Activated T-cell treated with anti-CD3 and anti-CD28 coated beads for 24 hours (primary cell): ENCODE measurements around the gene TNNT2.

Experiments
- DNase-seq: peaks from one replicate; pipeline ENCODE4 v3.0.0-alpha.2; 2020; ENCODE audit warnings: low read depth

TNNT2 gene

DNA sequence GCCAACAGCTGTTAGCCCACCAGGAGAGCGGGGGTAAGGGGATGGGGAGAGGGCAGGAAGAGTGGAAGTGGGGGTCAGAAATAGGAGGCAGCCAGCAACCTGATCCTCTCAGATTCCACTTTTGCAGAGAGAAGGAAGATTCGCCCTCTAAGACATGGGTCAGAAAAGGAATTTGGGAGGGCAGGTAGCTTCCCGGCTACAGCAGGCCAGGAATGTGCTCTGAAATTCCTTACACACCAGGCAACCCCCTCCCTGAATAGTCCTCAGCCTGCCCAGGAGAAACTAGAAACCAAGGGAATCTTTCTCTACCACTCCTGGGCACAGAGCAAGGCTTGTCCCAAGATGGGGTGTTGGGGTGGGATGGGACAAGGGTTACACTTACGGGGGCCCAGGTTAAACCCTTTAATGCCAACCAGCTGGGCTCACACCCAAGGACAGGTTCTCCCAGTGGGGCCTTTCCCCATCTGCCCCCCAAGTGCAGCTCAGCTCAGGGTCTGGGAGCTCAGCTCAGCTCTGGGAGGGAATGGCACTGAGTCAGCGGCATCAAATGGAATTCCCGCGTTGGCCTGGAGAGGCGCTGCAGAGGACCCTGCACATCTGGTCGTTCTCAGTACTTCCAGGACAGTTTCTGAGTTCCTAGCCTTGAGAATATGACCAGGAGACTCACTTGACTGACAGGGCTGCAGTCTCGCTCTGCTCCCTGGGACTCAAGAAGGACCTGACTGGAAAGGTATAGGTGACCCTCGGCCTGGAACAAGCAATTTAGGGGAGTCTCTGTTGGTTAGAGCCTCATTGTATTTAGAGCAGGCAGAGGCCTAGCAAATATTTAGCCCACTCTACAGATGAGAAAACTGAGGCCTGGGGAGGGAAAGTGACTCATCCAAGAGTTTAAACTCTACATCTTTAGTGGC lies 761 bp downstream of the TNNT2 start:
- DNase-seq: no peak

GRCh38 chr1:201376107-201376463 lies 1.4 kb downstream of the TNNT2 start:
- no peak for DNase-seq

DNA sequence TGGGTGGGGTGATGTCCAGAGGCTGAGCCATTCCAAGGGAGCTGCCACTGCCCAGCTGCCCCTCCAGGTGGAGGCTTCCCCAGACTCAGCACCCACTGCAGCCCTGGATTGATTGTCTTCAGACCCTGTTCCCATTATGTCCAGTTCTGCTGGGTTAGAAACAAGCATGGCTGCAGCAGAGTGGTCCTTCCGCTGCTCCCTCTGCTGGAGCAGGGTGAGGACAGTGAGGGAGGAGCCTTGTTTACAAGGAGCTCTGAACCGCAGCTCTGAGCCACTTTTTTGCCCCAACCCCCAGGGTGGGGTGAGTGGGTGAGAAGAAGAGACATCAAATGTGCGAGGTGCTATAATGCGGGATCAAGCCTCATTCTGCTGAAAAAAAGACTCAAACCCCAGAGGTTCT lies 2.3 kb downstream of the TNNT2 start:
- DNase-seq: no peak

DNA sequence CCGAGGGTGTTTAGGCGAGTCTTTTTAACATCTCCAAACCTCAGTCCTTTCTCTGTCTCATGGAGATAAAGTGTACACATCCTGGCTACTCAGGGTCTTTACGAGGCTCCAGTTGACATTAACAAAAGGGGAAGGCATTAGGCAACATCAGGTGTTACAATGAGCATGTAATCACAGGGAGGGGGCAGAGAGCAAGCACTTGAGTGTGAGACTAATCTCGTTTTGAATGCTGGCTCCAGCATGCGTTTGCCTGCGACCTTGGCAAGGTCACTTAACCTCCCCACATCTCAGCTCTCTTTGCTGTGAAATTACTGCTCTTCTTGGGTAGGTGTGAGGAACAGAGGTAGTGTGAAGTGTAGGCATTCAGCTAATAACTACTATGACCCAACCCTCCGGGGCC lies 3.1 kb downstream of the TNNT2 start:
- DNase-seq: no peak

DNA sequence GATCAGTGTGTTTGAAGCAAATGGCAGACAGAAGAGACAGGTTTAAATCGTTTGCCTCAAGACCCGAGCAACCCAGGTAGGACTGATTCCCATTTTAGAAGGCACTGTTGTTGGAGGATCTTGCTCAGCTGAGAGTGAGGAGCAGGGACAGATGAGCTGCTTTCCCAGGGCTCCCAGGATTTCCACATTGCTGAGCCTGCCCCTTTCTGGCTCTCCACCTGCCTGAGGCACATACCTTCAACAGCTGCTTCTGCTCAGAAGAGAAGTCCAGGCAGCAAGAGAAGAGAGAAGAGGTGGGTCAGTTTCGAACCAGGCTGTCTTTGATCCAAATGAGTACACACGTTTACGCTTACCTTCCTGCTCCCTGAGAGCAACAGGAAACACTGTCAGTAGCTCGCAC lies 5.7 kb downstream of the TNNT2 start:
- no peak for DNase-seq

DNA sequence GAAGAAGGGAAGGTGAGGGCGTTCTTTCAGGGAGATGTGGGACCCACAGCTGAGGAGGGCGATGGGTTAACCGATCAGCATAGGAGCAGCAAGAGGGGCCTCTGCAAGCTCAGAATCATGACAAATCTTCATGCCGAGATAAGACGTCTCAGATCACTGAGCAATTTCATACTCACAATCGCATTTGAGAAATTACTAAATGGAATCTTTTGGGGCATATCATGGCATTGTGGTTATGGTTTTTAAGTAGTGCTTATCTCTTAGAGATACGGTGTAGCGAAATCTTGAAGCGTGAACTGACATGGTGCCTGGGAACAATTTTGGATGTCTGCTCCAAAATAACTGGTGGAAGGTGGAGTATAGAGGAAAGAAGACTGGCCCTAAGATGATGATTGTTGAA lies 6.2 kb downstream of the TNNT2 start:
- DNase-seq: no peak

DNA sequence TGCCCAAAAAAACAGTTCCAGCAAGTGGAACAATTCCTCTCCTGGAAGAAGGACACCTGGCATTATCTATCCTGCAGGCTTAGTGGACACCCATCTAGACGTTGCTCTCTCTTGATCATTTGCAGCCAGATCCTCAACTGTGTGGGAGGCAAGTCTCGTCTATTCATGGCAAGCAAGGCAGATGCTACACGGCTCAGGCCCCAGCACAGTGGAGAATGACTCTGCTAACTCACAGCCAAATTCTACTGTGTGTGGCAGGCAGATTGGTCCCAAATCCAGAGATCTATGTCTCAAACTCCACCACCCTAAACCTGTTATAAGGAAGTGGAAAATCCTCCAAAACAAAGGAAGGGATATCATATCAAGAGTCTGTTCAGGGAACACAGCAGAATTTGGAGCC lies 7.0 kb downstream of the TNNT2 start:
- DNase-seq: no peak

GRCh38 chr1:201369209-201369608 lies 8.3 kb downstream of the TNNT2 start:
- DNase-seq: no peak

- DNase-seq: no peak
Measured at GRCh38 chr1:201366696-201367095, 10.8 kb downstream of the TNNT2 start.

DNA sequence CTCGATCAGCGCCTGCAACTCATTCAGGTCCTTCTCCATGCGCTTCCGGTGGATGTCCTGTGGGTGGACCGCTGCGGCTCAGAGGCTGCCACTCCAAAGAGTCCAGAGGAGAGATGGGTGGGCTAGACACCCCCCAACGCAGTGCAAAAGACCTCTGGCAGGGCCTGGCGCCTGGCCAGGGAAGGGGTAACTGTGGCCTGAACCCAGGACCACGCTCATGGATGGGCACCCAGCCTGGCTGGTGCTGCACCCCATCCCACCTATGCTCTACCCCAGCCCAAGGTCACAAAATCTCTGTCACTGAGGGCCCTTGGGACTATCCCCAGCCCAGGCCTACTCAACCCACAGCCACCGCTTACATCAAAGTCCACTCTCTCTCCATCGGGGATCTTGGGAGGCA lies 12.2 kb downstream of the TNNT2 start:
- no peak for DNase-seq

DNA sequence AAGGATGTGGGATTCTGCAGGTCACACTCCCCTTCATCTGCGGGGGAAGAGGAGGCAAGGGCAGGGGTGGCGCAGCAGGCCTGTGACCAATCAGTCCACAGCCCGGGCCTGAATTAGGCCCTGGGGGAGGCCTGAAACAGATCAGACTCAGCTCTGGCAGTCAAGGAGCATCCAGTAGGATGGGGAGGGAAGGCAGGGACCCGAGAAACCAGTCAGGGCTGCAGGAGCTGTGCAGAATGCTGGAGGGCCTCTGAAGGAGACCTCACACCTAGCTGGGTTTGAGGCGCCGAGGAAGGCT lies 12.7 kb downstream of the TNNT2 start:
- no peak for DNase-seq

GRCh38 chr1:201363467-201363866 lies 14.0 kb downstream of the TNNT2 start:
- no peak for DNase-seq

DNA sequence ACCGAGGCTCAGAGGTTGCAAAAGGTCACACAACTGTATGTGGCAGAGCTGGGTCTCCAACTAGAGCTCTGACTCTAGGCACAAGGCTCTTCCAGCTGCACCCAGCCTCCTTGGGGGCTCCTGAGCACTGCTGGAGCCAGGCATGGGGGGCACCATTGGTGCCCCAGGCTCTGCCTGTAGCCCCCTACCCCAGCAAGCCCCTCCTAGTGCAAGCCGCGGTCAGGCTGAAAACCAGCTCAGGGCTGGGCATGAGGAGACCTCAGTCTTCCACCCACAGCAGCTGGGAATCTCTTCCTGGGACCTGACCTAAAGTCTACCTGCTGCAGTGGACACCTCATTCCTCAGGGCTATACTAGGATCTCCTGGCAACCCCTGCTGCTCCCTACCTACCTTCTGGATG lies 14.6 kb downstream of the TNNT2 start:
- DNase-seq: no peak

- DNase-seq: no peak
Measured at GRCh38 chr1:201361652-201362504, 15.6 kb downstream of the TNNT2 start.

DNA sequence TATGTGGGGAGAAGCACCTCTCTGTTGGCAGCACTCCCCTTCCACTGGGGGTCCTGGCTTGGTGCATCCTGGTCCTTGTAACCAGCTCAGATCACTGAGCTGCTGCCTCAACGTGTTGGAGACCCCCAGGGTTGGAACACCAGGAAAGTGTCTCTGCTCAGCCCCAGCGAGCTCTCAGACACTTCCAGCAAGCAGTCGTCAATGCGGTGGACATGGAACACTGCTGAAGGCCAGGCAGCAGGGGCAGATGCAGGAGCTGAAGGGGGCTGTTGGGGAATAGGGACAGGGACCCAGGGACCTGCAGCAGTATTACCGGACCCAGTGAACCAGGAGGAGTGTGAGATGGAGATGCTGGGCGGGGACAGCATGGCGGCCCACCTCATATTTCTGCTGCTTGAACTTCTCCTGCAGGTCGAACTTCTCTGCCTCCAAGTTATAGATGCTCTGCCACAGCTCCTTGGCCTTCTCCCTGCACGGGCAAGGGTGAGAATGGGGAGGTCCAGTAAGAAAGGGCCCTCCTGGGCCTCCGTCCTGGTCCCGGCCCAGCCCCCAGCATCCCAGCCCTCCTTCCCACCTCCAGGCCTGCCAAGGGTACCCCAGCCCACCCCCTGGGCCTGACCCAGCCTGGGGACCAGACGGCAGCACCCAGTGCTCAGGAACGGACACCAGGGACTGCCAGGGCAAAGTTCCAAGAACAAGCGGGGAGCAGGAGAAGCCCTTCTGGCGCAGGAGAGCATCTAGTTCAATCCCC lies 16.4 kb downstream of the TNNT2 start:
- DNase-seq: no peak

DNA sequence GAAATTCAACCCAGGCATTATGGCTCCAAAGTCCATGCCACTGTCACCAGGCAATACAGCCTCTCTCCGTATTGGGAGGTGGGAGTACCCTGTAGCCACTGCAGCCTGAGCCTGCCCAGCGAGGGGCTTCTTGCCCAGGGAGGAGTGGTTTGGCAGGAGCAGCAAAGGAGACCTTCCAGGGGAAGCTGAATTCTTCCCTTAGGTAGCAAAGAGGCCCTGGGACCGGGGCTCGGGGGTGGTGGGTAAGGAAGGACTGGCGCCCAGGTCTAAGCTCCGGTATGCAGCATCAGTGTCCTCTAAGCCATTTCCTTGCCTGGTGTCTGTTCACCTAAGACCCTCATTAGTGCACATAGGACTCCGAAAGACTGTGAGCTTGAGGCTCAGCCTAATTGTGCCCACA lies 17.0 kb downstream of the TNNT2 start:
- no peak for DNase-seq

DNA sequence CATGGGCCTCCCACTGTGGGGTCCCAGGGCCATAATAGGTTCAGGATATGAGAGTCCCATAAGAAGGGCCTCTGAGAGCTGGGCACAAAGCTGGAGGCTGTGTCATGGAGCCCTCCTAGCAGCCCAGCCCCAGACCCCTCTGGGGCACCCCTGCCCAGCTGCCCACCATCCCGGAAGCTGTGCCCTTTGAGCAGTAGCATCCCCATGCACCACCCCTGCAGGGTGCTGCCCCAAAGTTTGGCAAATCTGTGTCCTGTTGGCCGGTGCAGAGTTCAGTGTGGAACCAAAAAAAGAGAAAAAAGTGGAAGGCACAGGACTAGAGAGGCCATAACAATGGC lies 17.6 kb downstream of the TNNT2 start:
- DNase-seq: no peak

DNA sequence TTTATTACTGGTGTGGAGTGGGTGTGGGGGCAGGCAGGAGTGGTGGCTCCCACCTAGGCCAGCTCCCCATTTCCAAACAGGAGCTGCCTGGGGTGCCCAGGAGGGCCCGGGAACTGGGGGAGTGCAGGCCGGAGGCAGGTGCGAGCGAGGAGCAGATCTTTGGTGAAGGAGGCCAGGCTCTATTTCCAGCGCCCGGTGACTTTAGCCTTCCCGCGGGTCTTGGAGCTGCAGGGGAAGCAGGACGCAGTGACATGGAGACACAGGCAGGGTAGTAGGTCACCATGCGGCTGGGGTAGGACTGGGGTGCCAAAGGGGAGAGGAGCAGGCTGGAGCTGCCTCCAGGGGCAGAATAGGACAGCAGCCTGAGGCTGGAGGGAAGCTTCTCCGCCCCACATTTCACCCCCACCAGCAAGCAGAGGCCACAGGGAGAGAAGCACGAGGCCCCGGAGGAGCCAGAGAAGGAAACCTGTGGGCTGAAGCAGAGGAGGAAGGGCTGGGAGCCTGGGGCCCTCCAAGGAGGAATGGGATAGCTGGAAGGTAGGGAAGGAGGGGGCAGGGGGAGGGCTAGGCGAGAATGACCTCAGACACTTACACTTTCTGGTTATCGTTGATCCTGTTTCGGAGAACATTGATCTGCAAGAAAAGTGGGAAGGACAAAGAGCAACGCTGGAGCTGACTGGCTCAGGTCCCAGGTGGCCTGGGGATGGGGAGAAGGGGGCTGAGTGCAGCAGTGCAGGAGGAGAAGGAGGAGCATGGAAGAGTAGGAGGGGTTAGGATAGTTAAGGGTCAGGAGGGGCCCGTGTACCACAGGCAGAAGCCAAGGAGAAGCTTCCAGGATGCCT lies 18.2 kb downstream of the TNNT2 start:
- no peak for DNase-seq

- DNase-seq: no peak
Measured at GRCh38 chr1:201358596-201358995, 18.9 kb downstream of the TNNT2 start.

DNA sequence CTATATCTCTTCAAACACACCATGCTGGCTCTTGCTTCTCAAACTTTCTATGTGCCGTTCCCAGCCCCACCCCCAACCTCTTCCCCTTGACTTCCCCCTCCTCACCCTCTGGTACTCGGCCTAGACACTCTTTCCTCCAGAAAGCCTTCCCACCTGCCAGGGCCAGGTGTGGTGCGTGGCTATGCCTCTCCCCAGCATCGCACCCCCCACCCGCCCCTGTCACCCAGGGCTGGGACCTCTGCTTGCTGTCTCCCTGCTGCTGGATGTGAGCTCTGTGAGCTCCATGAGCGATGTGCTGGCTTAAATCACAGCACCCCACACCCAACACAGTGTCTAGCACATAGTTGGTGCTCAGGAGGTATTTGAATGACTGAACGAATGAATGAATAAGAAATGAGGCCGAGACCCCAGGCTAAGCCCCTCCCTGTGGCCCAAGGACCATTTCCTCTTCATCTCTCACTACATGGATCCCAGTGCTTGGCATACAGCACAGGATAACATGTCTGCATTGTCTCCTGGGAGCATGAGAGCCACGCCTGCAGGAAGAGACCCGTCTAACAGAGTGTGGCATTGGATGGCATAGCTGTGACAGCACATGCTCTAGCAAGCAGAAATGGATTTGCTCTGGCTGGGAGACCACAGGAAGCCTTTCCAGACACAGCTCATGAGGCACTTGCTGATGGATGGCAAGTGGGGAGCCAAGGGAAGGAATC lies 19.7 kb downstream of the TNNT2 start:
- DNase-seq: no peak

- DNase-seq: no peak
Measured at GRCh38 chr1:201357211-201357610, 20.3 kb downstream of the TNNT2 start.
